HG03039 (cell line): ENCODE measurements around the gene LMX1A.
A peak's percentile ranks its signal among the peaks of the same experiment; 100 is the strongest.

Experiments used
- ATAC-seq: cut with Tn5 transposase; IDR thresholded peaks from one replicate; pipeline ENCODE4 v1.9.1; 2021; ENCODE audit warnings: mild to moderate bottlenecking, moderate library complexity; ENCODE audit not compliant: unreplicated experiment

The LMX1A gene

GRCh38 chr1:165355977-165356811 lies at the start of gene LMX1A:
LMX1A (minus strand) TSS chr1:165356715; CDS start chr1:165355559, 1,156 bp downstream.
- no peak for ATAC-seq

GRCh38 chr1:165403835-165404482 lies 47.4 kb upstream of the LMX1A start:
- peak; percentile 64 for ATAC-seq

- ATAC-seq = no peak
Observed at GRCh38 chr1:165402517-165403111, 46.1 kb upstream of the LMX1A start.

GRCh38 chr1:165397944-165398343 lies 41.4 kb upstream of the LMX1A start:
- ATAC-seq = no peak

GRCh38 chr1:165395901-165396300 lies 39.4 kb upstream of the LMX1A start:
- ATAC-seq = no peak

GRCh38 chr1:165395478-165395877 lies 39.0 kb upstream of the LMX1A start:
- ATAC-seq = peak; percentile 42

GRCh38 chr1:165392634-165393571 lies 36.4 kb upstream of the LMX1A start:
- ATAC-seq = peak; percentile 96

- ATAC-seq = no peak
Observed at GRCh38 chr1:165389609-165390008, 33.1 kb upstream of the LMX1A start.

GRCh38 chr1:165387961-165388360 lies 31.4 kb upstream of the LMX1A start:
- ATAC-seq = no peak

- ATAC-seq = no peak
Observed at GRCh38 chr1:165387505-165387904, 31.0 kb upstream of the LMX1A start.

- no peak for ATAC-seq
Observed at GRCh38 chr1:165383599-165384405, 27.3 kb upstream of the LMX1A start.

GRCh38 chr1:165383067-165383466 lies 26.6 kb upstream of the LMX1A start:
- no peak for ATAC-seq

GRCh38 chr1:165381745-165382505 lies 25.4 kb upstream of the LMX1A start:
- ATAC-seq = no peak

GRCh38 chr1:165376811-165377311 lies 20.3 kb upstream of the LMX1A start:
- no peak for ATAC-seq

- no peak for ATAC-seq
Observed at GRCh38 chr1:165376041-165376810, 19.7 kb upstream of the LMX1A start.

GRCh38 chr1:165375623-165376022 lies 19.1 kb upstream of the LMX1A start:
- ATAC-seq = no peak

GRCh38 chr1:165371588-165372225 lies 15.2 kb upstream of the LMX1A start:
- ATAC-seq = no peak
